B cell (primary cell): ENCODE results near the gene DCN.

ENCODE experiments used
- EZH2 ChIP-seq: IDR thresholded peaks from 2 replicates; pipeline ENCODE4 v1.6.1; 2012; ENCODE audit warnings: borderline replicate concordance, low read depth, mild to moderate bottlenecking, moderate library complexity, low read length; ENCODE audit not compliant: insufficient read depth, poor library complexity, severe bottlenecking
- TF ChIP-seq, protein P1 (sequence below): fragments of 200-600 bp; IDR thresholded peaks from one replicate; pipeline ENCODE4 v1.8.0; 2022; ENCODE audit warnings: antibody characterized with exemption, mild to moderate bottlenecking

DNA sequence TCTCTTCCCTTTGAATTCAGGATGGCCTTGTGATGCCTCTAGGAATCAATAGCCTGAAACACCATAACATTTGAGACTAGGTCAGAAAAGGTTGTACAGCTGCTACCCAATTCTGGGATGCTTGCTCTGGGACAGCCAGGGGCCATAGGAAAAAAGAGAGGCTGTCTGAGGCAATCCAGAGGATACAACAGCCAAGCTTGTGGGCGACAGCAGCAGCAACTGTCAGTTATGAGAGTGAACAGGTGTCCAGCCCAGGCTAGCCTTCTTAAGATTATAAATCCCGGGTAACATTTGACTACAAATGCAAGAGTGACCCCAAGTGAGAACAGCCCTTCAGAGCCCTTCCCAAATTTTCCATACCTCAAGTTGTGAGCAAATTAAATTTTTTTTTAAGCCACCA, 11.1 kb downstream of the DCN start:
- TF ChIP-seq, protein P1, sequence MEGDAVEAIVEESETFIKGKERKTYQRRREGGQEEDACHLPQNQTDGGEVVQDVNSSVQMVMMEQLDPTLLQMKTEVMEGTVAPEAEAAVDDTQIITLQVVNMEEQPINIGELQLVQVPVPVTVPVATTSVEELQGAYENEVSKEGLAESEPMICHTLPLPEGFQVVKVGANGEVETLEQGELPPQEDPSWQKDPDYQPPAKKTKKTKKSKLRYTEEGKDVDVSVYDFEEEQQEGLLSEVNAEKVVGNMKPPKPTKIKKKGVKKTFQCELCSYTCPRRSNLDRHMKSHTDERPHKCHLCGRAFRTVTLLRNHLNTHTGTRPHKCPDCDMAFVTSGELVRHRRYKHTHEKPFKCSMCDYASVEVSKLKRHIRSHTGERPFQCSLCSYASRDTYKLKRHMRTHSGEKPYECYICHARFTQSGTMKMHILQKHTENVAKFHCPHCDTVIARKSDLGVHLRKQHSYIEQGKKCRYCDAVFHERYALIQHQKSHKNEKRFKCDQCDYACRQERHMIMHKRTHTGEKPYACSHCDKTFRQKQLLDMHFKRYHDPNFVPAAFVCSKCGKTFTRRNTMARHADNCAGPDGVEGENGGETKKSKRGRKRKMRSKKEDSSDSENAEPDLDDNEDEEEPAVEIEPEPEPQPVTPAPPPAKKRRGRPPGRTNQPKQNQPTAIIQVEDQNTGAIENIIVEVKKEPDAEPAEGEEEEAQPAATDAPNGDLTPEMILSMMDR: no peak
- TF ChIP-seq EZH2: no peak
